HG03469 (cell line): ENCODE data around the gene LRRC74B.
"Not testable (repeated sequence)": the region's sequence is repeated elsewhere in the genome, so short reads cannot be mapped to it uniquely, and the experiment has no call there.

ENCODE experiments used
- ATAC-seq: cut with Tn5 transposase; IDR thresholded peaks from one replicate; pipeline ENCODE4 v1.9.1; 2021; ENCODE audit warnings: mild to moderate bottlenecking, moderate library complexity, moderate number of reproducible peaks; ENCODE audit not compliant: unreplicated experiment

LRRC74B gene, protein sequence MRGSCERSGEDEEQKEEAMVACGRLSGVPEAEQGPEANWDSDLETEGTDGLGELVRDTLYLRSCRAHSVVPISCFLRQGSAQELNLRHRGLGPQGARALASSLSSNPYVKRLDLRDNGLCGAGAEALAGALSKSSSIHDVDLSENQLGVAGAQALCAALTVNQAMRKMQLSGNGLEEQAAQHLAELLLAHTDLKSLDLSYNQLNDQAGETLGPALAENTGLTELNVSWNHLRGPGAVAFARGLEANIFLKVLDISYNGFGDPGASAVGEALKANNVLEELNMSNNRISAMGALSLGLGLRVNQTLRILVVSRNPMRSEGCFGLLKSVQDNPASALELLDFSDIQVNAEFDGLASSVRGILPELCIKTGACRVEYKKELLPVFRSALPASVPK

GRCh38 chr22:21045585-21046294 lies at the start of gene LRRC74B:
Gene LRRC74B, plus strand, starts transcription at chr22:21045946. Its CDS starts 41 bp downstream, at chr22:21045987.
- ATAC-seq, result peak; percentile 54

DNA sequence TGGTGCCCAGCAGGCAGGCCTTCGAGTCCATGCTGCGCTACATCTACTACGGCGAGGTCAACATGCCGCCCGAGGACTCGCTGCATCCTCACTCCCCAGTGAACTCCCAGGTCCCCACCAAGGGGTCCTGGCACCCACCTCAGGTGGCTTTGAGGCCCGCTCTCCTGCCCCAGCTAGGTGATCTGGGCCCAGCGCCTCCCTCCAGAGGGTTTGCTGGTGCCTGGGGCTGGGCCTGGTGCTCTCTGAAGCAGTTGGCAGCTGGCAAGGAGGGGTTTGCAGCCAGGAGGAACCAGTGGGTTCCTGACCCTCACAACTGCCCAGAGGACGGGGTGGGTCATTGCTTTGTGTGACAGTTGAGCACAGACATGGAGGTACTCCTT lies 49.7 kb upstream of the LRRC74B start:
- ATAC-seq, result no peak

GRCh38 chr22:20996598-20997535 lies 48.9 kb upstream of the LRRC74B start:
- no peak for ATAC-seq

DNA sequence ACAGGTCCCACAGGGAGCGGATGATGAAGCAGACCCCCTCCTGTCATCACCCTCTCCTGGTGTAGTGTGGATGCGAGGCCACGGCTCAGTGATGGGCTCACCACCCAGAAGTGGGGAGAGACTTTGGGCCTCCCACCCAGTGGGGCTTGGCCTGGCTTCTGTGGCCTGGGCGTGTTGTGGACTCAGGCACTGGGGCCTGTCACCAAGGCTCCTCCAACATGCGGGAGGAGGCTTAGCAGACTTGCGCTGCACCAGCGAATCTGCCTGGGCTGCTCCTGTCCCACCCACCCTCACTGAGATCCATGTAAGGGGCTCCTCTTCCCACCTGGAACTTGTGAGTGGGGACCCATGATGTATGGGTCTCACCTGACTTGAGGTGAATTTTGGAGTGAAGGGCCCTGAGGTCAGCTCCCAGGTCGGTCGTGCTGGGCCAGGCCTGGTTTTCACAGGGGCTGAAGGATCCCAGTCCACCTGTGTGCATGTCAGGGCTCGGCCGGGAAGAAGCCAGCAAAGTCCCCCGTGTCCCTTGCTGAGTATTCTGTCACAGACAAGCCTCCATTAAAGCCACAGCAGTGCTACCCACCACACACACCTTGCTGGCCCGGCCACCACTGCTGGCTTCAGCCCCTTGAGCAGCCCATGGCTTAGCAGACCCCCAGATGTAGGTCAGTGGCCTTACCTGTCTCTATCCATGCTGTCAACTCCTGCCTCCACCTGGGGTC lies 48.0 kb upstream of the LRRC74B start:
- ATAC-seq, result no peak

DNA sequence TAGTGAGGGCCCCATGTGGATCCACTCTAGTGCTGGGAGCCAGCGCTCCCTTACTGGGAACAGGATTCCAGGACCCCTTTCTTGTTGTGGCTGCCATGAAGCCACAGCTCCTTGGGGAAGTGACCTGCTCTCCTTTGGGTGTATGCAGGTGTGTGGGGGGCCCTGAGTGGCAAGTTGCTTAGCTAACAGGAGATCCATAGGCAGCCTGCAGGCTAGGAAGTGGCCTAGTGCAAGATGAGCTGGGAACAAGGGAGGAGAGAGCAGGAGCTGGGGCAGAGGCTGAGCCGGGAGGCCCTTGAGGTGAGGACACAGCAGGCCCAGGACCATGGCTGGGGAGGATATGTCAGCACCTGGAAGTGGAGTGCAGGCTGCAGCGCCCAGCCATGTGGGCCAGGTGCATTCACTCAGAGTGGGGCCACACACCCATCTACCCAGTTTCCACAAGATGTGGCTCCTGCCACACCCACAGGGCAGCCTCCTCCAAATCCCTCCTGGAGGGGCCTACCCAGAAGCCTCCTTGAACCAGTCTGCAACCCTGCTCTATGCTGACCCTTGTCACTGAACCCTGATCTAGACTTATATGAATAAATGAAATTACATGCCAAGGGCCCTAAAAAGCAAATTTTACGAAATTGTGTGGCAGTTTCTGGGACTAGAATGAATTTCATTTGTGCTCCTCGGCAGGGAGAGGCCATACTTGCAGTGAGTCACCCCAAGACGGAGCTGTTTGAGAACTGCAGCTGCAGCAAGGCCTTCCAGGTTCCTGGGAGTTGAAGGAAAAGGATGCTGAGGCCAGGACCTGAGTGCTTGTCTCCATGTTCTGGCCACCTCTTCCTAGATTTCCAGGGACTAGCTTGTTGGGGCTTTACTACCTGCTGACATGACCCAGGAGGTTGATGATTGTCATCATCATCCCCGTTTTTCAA lies 47.1 kb upstream of the LRRC74B start:
- ATAC-seq, result no peak

- no peak for ATAC-seq
Observed at GRCh38 chr22:20999350-21000206, 46.2 kb upstream of the LRRC74B start.

DNA sequence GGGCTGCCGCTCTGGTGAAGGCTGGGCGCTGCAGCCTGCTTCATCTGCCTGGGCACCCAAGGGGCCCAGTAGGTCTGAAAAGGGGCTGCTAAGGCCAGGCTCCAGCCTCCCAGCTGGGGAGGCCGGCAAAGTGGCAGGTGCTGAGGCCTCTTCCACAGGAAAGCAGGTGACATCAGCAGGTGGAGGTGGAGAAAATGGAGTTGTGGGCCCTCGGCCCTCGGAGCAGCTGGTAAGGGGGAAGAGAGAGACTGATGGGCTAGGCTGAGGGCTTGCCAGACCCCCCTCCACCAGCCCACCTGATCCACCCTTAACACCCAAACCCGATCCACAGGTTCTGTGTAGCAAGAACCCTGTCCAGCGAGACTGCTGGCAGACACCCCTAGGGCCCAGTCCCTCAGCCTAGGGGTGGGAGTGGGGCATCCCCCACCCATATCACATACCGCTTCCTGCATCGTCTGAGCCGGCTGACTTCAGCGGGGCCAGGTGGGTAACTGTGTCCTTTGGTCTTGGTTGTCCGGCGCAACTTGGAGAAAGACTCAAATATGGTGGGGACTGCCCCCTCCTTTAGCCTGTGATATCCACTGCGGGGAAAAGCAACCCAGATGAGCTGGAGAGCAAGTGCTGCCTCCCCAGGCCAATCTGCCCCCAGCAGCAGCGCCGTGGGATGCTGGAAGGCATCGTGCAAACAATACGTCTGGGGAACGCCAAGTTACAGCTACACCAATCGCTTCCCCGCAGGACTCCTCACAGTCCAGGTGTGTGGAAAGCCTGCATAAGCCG lies 45.3 kb upstream of the LRRC74B start:
- no peak for ATAC-seq

DNA sequence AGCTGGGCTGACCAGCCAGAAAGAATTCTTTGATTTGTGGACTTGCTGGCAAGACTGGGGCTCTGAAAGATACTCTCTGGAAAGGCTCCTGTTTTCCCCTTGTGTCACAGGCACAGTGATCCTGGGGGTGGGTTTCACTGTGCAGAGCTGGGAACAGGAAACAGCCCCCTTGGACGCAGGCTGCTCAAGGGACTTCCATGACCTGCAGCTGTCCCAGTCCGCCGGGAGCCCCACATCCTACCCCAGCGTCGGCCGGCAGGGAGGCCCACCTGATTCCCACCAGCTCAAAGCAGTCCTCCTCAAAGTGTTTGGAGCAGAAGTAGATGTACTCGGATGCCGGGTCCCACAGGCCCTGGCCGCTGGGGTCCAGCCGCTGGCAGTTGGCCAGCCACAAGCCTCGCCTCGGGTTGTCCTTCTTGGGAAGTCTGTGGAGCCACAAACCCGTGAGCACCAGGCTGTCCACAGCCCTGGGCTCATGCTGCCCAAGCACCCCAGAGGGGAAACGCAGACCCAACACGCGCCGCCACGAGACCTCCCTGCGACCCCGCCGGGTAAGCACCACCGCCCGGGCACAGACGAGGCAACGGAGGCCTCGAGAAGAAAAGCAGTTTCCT lies 44.7 kb upstream of the LRRC74B start:
- no peak for ATAC-seq

- peak; percentile 64 for ATAC-seq
Observed at GRCh38 chr22:21001601-21002325, 44.0 kb upstream of the LRRC74B start, which contains the start of gene THAP7. Gene THAP7, minus strand, starts transcription at chr22:21002118. Its CDS starts 207 bp downstream, at chr22:21001911.

DNA sequence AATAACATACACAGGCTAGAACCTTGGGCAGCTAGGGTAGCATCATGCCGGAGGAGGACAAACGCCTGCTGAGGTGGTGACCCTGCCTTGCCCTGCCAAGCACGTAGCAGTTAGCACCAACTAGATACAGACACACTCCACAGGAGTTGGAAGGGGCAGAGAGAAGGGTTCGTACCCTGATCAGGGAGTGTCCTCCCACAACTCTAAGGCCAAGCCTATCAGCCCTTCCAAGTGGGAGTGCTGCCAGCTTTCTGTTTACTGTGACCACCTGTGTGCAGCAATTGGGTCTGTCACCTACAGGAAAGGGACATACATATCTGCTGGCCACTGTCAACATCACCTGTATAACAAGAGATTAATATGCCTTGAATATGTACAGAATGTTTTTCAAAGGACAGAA lies 42.0 kb upstream of the LRRC74B start:
- ATAC-seq, result no peak

- ATAC-seq, result not testable (repeated sequence)
Observed at GRCh38 chr22:21009208-21009607, 36.5 kb upstream of the LRRC74B start.

DNA sequence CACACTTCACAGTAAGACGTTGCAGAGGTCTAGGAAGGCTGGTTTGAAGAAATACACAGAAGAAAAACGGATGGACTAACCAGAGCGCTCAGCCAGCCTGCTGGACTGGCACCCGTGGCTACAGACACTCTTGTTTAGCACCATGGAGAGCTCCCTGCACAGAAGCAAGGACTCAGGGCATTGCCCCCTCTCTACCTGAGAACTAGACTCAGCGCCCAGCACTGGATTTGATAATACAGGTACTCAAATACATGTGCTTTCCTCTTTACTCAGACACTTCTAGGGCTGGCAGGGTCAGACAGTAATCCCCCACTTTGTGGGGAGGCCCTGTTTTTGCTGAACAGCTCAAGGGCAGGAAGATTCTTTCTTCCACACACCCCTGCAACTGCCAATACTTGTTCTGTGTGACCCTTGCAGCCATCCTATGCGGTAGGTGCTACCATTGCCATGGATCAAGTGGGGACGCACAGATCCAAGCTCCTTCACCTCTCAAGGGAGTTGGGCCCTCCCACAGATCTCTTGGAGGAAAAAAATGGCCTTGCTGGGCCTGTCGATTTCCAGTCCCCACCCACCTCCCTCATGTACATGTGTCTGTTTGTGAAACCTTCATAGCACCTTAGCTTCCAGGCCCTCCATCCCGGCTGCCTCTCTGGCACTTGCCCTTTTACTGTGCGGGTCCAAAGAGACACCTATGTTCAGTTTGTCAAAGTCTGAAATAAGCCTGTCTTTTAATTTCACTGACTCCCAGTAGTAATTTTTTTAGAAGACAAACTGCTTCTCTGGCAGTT lies 35.9 kb upstream of the LRRC74B start:
- no peak for ATAC-seq

- ATAC-seq, result no peak
Observed at GRCh38 chr22:21010426-21011113, 35.2 kb upstream of the LRRC74B start.

DNA sequence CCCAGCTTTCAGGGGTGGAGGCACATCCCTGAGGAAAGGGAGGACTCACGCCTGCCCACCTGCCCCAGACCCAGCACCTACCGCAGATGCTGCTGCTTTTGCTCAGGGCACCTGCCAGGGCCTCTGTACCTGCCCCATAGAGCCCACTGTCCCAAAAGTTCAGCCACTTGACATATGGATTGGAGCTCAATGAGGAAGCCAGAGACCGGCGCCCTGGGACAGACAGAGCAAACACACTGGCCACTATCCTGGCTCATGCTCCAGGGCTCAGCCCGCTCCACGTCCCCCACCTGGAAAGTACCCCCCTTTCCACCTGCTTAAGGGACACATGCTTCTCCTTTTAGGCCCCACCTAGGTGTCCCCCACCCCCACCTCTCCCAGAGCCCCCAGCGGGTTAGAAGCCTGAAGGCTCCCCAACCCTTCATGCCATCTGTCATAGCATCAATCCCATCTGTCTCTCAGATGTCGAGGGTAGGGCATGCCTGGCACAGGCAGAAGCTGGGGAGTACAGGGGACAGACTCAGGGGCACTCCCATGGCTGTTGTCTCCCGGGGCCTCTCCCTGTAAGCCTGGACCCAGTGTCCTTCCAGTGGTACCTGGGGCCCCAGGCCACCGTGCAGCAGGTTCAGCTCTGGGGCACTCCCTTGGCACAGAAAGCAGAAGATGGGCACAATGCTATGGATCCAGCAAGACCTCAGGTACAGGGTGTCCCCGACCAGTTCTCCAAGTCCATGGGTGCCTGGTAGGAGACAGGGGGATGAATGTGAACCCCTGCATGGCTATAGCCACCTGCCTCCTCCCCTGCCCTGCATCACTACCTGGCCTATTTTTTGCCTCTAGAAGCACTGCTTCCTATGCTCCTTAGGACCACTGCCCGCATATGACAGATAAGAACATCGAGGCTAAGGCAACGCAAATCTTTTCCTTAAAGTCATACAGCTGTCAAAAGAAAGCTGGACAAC lies 33.0 kb upstream of the LRRC74B start:
- ATAC-seq, result no peak
